GM06990 (cell line): ENCODE results near the gene ZNF284.

Experiments used
- DNase-seq: peaks from one replicate; pipeline ENCODE4 v3.0.0-alpha.2; 2011; ENCODE audit not compliant: insufficient read length; ENCODE audit errors: extremely low read depth
- H3K27me3 ChIP-seq: replicated peaks from 2 replicates; pipeline ENCODE4 v1.6.0; 2011; ENCODE audit warnings: low read length; ENCODE audit not compliant: control insufficient read depth, insufficient read depth
- H3K36me3 ChIP-seq: 2 replicates; pipeline ENCODE4 v1.5.1; 2011; ENCODE audit warnings: low read length; ENCODE audit not compliant: control insufficient read depth, insufficient read depth
- H3K4me3 ChIP-seq: replicated peaks from 2 replicates; pipeline ENCODE4 v1.5.1; 2011; ENCODE audit warnings: low read depth, mild to moderate bottlenecking, control low read depth, low read length
- CTCF ChIP-seq: IDR thresholded peaks from 2 replicates; pipeline ENCODE4 v1.5.1; 2011; ENCODE audit warnings: low read length, control low read depth, mild to moderate bottlenecking, inconsistent platforms; ENCODE audit not compliant: insufficient read depth, poor library complexity, severe bottlenecking

ZNF284 gene

GRCh38 chr19:44061038-44061437 is 10.9 kb upstream of the ZNF284 start:
- no peak for DNase-seq
- Histone ChIP-seq H3K27me3 (no peaks in the 10 kb centered on the region), H3K36me3 (no peaks in the 10 kb centered on the region), H3K4me3 (no peak overlapping the region)
- TF ChIP-seq CTCF = no peak

GRCh38 chr19:44066305-44066704 is 5.7 kb upstream of the ZNF284 start:
- no peak for TF ChIP-seq CTCF
- Histone ChIP-seq H3K4me3 (no peak overlapping the region), H3K36me3 (no peaks in the 10 kb centered on the region)

DNA sequence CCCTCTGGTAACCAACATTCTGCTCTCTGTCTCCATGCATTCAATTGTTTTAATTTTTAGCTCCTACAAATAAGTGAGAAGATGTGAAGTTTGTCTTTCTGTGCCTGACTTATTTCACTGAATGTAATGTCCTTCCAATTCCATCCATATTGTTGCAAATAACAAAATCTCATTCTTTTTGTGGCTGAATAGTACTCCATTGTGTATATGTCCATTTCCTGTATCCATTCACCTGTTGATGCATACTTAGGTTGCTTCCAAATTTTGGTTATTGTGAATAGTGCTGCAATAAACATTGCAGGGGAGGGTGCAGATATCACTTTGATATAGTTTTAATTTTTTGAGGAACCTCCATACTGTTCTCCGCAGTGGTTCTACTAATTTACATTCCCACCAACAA is 2.5 kb upstream of the ZNF284 start:
- no peaks in the 10 kb centered on the region for H3K36me3 ChIP-seq
- DNase-seq = no peak
- no peak for TF ChIP-seq CTCF
- no peaks in the 10 kb centered on the region for H3K27me3 ChIP-seq
- no peak overlapping the region for H3K4me3 ChIP-seq

More at GRCh38 chr19:44066305-44066704, 5.7 kb upstream of the ZNF284 start:
- H3K27me3 ChIP-seq = no peaks in the 10 kb centered on the region
- DNase-seq = no peak

DNA sequence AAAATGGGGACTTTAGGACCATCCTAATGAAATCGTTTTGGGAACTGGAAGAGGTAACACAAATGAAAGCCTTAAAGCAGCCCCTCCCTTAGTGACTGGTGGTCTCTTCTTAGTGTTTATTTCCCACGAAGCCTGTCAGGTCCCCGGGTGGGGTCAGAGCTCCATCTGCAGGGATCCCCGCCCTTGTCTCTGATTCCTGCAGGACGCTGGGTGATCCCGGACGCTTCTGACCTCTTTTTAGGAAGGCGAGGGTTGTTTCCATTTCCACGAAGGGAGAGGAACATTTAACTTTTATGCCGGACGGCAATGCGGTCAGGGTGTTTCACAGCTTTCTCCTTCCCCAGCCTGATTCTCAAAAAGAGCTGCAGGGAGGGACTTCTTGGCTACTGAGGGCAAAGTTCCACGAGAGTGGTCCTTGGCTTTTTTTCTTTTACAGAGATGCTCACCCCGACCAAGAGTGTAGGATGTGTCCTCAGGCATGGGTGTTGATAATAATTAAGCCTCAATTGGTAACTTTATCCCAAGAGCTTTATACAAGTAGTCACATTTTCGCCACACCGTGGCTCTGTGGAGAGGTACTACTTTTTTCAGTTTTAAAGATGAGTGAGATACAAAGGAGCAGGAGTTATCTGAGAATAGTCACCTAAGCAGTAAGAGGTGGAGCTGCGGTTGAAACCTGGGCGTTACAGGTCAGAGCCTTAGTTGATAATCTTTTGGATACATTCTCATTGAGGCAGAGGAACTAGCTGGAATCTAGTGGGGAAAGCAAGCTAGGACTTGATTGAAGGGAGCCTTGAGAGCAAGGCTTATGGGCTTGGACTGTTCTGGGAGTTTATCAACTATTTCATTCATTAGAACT is 813 bp downstream of the ZNF284 start:
- Histone ChIP-seq H3K27me3 (no peaks in the 10 kb centered on the region), H3K36me3 (no peaks in the 10 kb centered on the region), H3K4me3 (peak overlapping the region; percentile 62)
- TF ChIP-seq CTCF = no peak
- DNase-seq = no peak

DNA sequence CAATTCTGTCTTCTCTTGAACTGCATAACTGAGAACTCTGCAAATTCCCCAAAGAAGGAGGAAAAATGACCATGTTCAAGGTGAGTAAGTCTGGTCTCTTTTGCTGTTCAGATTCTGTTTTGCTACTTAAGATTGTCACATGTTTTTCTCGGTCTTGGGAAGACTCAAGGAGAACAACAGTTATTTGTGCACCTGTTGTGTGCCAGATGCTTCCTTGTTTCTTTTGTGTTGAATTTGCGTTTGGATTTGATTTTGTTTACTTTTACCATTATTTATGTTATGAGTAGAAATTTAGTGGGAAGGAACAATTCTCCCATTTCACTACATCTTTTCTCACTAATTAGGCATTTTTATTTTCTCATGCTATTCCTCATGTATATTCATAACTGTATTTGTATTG is 4.4 kb downstream of the ZNF284 start:
- Histone ChIP-seq H3K27me3 (no peaks in the 10 kb centered on the region), H3K4me3 (no peak overlapping the region), H3K36me3 (no peaks in the 10 kb centered on the region)
- DNase-seq = no peak
- no peak for TF ChIP-seq CTCF
